Pulmonary artery endothelial cell (primary cell): ENCODE measurements around the gene ATM. TPM values are rescaled to one million over a fixed set of nuclear protein-coding genes. Genes with fewer than 3 reads are reported as not detected.
"Not testable (repeated sequence)": the region's sequence is repeated elsewhere in the genome, so short reads cannot be mapped to it uniquely, and the experiment has no call there.

ENCODE experiments used
- DNase-seq: peaks from one replicate; pipeline ENCODE4 v3.0.0-alpha.2; 2011; ENCODE audit warnings: low read depth, low spot score
- total RNA-seq: library from RNA; depleted of rRNA; stranded (reverse); fragments of >200 nt; gene quantifications from 2 replicates; pipeline ENCODE4 v1.2.3, GENCODE V29; 2014

Gene ATM
- total RNA-seq, 1 donor from 2014 or later: 80.2 TPM

DNA sequence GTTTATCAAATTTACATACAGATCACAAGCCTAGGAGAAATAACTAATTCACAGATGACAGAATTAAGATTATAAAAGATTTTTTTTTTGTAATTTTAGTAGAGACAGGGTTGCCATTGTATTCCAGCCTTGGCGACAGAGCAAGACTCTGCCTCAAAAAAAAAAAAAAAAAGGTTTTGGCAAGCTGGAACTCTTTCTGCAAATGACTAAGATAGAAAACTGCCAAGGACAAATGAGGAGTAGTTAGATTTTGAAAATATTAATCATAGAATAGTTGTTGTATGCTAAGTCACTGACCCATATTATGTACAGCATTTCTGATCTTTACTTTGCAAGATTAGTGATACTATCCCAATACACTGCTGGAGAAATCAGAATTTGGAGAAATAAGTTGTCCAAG lies 145.3 kb downstream of the ATM start:
- no peak for DNase-seq

DNA sequence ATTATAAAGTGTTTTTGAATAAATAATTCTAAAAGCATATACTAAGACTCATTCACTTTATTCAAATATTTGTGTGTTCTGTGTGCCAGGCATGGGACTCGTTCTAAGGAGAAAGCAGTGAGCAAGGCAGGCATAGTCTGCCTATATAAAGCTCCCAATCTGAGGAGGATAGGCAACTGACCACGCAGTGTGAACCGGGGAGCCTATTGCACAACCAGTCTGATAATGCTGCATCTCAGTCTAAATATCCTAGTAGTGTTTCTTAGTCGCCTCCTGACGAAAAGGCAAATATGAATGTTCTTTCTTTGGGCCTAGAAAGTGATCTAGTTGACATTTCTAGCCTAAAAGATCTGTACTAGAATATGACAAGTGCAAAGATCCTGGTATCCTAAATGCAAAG lies 146.2 kb downstream of the ATM start:
- no peak for DNase-seq

DNA sequence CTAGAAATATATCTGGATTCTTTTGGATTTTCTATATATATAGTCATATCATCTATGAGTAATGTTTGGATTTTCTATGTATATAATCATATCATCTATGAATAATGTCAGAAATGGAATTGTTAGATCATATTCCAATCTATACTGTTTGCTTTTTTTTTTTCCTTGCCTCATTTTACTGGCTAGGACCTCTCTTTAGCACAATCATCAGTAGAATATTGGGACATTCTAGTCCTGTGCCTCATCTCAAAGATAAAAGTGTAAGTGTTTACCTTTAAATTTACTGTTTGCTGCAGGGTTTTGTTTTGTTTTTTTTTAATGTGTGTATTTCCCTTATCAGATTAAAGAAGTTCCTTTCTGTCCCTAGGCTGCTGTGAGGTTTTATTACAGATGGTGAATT lies 147.4 kb downstream of the ATM start:
- DNase-seq: no peak

- no peak for DNase-seq
Observed at GRCh38 chr11:108370990-108371389, 148.1 kb downstream of the ATM start.

DNA sequence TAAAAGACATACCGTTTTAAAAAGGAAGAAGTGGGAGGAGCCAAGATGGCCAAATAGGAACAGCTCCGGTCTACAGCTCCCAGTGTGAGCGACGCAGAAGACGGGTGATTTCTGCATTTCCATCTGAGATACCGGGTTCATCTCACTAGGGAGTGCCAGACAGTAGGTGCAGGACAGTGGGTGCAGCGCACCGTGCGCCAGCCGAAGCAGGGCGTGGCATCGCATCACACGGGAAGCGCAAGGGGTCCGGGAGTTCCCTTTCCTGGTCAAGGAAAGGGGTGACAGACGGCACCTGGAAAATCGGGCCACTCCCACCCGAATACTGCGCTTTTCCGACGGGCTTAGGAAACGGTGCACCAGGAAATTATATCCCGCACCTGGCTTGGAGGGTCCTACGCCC lies 150.6 kb downstream of the ATM start:
- DNase-seq: not testable (repeated sequence)

GRCh38 chr11:108388576-108388975 lies 165.7 kb downstream of the ATM start:
- no peak for DNase-seq

GRCh38 chr11:108392353-108392752 lies 169.5 kb downstream of the ATM start:
- no peak for DNase-seq

DNA sequence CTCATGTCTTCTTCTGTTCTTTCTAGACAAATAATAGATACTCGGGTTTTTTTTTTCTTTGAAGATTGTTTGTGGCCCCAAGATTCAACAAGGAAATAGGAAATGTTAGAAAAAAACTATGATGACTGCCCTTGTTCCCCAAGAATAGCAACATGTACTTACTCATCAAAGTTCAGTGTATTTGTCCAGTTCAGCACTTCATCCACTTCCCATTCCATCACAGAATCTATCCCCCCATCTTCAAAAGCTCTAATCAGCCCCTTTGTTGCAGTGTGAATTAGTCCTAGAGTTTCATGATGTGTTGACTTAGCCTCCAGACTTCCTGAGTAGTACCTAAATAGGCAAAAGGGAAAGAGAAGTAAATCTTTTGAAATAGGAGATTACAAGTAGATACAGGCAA lies 170.2 kb downstream of the ATM start:
- DNase-seq: no peak

- no peak for DNase-seq
Observed at GRCh38 chr11:108394744-108395284, 171.9 kb downstream of the ATM start.

DNA sequence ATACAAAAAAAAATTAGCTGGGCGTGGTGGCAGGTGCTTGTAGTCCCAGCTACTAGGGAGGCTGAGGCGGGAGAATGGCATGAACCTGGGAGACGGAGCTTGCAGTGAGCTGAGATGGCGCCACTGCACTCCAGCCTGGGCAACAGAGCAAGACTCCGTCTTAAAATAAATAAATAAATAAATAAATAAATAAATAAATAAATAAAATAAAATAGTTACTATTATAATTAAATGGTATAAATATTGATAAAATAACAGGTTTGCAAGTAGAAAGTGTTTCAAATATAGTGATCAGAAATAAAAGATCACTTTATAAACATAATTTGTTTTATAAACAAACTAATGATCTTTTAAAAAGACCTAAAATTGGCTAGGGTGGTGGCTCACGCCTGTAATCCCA lies 173.8 kb downstream of the ATM start:
- not testable (repeated sequence) for DNase-seq

GRCh38 chr11:108398439-108398838 lies 175.6 kb downstream of the ATM start:
- DNase-seq: no peak

- DNase-seq: no peak
Observed at GRCh38 chr11:108402241-108402640, 179.4 kb downstream of the ATM start.

DNA sequence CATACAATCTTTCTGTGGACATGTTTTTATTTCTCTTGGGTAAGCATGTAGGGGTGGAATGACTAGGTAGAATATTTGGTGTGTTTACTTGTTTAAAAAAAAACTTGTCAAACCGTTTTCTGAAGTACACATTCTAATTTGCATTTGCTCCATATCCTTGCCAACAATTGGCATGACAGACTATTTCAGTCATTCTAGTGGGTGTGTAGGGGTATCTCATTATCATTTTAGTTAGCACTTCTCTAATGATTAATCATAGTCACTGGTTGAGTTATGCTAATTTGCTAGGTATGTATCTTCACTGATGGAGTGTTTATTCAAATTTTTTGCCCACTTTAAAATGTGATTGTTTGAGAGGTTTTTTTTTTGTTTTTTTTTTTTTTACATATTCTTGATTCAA lies 180.2 kb downstream of the ATM start:
- DNase-seq: no peak

DNA sequence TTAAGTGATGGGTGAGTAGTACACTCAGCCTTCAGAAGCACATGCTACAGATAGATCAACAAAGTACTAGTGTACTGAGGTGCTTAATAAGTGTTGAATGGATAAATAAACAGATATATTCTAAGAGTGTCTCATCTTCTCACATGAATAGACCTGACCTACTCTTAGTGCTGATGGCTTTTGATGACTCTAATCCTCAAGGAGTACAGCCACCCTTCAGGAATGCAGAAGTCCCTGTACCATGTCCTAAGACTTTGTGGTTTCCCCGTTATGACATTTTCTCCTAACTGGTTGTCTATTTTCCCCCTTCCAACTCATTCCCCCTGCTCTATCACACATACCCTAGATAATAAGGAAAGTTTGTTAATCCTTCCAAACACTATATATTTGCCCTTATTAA lies 182.8 kb downstream of the ATM start:
- no peak for DNase-seq

DNA sequence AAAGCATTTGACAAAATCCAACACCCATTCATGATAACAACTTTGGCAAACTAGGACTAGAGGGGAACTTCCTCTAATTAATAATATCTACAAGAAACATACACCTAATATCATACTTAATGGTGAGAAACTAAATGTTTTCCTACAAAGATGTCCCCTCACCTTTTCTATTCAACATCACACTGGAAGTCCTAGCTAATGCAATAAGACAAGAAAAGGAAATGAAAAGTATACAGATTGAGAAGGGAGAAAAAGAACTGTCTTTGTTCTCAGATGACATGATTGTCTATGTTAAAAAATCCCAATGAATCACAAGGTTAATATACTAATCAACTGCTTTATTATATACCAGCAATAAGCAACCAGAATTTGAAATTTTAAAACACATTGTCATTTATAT lies 192.1 kb downstream of the ATM start:
- no peak for DNase-seq

DNA sequence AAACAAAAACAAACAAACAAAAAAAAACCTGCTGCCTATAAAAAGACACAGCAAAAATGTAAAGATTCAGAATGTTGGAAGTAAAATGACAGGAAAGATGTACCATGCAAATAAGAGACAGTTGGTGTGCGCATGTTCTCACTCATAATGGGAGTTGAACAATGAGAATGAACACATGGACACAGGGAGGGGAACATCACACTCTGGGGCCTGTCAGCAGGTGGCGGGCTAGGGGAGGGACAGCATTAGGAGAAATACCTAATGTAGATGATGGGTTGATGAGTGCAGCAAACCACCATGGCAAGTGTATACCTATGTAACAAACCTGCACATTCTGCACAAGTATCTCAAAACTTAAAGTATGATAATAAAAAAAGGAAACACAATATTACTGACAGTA lies 194.7 kb downstream of the ATM start:
- not testable (repeated sequence) for DNase-seq

Other genes starting within 250 kb of the ATM start
- 39.5 and 41.5 TPM in 2 replicates for gene CUL5, start 214.2 kb upstream of the ATM start, total RNA-seq
- gene ACAT1, start 101.5 kb upstream of the ATM start, total RNA-seq: 88.2 and 95.6 TPM in 2 replicates
- gene NPAT, start 429 bp upstream of the ATM start, total RNA-seq: 13.0 and 16.8 TPM in 2 replicates
- gene C11orf65, start 244.5 kb downstream of the ATM start, total RNA-seq: 0.13 TPM in 1 of 2 replicates, not detected in the other